GM21723 (cell line): Measurements from ENCODE around the gene INTS11.

Source experiments
- ATAC-seq: cut with Tn5 transposase; IDR thresholded peaks from one replicate; pipeline ENCODE4 v1.9.1; 2021; ENCODE audit warnings: mild to moderate bottlenecking, moderate library complexity; ENCODE audit not compliant: unreplicated experiment

INTS11 gene

DNA sequence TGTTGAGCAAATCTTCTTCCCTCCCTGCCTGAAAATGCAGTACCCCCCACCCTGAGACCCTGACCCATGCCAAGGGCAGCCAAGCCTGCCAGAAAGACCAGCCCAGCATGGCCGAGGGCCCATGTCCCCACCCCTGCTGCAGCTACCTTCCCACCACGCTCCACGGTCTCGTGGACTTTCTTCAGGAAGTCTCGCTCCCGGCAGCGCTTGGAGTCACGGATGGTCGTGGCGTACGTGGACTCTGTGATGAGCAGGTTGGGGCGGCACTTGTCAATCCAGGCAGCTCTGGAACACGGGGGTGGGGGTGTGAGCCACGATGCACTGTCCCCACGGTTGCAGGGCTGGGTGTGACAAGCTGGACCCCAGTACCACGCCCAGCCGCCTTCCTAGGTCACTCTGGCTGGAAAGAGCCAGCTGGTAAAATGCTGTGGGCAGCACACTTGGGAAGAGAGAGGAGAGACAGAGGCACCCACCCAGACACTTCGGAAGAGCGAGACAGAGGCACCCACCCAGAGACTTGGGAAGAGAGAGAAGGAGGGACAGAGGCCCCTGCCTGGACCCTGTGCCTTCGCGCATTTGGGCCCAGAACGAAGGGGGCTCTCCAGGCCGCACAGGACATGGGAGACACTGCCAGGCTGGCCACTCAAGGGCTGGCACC lies 9.7 kb downstream of the INTS11 start:
- ATAC-seq: no peak

DNA sequence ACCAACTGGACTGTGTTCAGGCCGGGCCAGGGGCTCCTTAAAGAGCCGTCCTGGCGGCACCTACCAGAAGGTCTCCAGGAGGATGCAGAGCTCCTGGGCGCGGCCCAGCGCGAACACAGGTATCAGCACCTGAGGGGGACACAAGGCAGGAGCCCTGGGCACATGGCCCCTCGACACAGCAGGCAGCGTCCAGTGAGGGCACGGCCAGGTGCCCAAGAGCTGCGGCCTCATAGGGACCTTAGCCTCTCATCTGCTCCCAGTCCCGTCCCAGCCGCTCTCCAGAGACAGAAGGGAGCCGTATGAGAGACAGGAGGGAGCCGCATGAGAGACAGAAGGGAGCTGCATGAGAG lies 10.2 kb downstream of the INTS11 start:
- no peak for ATAC-seq

DNA sequence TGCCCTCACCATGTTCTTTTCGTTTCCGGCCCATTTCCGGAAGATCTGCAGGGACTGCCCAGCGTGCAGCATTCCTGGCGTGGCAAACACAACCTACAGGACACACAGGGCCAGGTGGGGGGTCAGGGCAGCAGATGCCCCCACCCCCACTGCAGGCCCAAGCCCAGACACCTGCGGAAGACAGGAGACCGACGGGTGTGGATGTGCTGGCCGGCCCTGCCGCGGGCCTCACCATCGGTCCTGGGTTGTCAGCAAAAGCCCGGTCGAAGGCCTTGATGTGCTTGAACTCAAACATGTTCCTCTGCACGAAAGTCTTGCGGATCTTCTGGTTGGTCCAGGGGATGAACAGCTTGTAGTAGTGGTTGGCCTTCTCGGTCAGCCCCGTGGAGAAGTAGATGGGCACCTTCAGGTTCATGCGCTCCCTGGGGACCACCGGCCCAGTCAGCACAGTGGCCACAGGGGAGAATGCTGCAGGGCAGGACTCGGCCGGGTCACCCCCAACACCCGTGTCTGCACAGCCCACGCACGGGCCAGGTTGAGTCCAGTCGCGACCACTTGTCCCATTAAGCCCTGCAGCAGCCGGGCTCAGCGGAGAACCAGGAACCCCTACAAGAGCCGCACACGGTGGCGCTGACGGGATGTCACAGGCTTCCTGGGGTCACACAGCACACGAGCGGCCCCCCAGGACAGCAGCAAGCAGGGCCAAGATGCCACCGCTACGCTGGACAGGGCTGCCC lies 10.8 kb downstream of the INTS11 start:
- ATAC-seq: no peak

DNA sequence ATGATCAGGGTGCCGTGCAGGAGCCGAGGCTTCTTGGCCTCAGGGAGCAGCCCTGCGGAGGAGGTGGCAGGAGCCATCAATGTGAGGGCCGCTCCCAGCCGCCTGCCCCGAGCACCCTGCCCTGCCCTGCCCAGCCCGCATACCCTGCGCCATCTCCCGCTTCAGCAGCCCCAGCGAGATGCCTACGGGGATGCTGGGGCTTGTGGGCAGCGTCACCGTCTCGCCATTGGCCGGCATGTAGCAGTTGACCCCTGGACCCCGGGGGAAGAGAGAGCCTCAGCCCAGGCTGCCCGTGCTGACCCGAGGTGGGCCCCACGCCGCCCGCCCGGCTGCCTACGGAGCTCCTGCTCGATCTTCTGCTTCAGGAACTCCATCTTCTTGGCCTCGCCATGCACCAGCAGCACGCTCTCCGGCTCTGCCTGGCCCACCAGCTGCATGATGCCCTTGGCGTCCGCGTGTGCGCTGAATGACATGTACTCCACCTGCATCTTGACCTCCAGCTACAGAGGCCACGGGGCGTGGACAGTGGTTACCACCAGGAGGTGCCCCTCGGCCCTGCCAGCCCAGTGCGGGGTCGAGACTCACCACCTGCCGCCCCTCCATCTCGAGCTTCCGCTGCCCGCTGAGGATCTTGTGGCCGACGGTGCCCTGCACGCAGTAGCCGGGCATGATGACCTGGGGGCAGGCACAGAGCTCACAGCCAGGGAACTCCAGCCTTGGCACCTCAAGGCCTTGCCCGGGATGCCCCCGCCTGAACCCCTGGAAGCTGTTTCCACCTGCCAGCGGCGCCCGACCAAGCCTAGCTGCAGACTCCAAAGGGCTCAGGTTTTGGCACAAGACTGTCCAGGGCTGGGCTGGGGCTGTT lies 11.8 kb downstream of the INTS11 start:
- no peak for ATAC-seq

DNA sequence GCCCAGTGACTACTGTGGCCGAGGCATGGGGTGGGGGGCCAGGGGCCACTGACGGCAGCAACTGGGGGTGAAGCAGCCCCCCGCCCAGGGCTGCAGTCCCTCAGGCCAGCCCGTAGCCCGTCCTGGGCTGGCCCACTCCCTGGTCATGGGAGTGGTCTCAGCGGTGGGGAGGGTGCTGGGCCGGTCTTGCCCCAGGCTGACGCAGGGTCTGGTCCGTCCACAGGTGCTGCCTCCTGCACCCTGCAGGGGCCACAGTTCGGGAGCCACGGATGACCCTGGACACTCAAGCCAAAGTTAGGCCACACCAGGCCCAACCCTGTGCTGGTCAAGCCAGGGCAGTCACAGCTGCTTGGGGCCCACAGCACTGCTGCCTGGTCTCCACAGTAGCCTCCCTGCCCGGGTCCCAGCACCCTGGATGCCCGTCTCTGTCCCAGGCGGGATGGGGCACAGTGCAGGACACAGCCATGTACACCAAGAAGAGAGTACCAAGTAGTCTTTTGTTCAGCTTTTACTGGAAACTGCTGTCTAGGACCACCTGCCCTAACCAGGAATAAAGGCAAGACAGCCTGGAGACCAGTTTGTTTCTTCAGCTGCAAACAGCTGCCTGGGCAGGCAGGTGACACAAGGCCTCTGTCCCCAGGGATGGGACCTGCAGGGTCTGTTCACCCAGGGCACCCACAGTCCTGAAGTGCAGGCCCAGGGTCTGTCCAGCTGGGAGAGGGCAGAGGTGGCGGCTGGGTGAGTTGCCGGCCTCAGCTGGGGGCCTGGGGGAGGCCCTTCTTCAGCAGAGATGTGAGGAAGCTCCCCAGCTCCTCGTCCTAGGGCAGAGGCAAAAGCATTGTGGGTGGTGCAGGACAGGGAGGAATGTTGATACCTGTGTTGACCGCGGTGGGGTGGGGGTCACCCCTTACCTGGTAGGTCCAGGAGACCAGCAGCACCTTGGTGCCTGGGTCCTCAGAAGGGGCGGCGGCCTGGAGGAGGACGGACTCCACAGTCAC lies 13.1 kb downstream of the INTS11 start:
- no peak for ATAC-seq

DNA sequence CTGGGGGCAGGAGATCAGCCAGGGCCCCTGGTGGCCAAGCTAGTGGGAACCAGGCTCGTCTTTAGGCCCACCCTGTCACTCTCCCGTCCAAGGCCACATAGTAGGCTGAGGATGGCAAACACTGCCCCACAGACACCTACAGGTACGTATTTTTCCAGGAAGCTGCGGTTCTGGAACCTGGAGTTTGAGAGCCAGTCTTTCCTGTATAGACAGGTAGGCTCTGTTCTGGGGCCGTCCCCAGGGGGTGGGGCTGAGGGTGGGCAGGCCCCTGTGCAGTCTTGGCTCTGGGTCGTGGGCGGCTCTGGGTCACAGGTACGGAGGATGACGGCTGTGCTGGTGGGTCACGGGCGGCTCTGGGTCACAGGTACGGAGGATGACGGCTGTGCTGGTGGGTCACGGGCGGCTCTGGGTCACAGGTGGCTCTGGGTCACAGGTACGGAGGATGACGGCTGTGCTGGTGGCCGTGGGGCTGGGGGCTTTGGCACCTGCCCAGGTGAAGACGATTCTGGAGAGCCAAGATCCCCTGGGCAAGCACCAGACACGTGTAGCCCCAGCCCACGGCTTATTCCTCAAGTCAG lies 13.9 kb downstream of the INTS11 start:
- ATAC-seq: no peak

DNA sequence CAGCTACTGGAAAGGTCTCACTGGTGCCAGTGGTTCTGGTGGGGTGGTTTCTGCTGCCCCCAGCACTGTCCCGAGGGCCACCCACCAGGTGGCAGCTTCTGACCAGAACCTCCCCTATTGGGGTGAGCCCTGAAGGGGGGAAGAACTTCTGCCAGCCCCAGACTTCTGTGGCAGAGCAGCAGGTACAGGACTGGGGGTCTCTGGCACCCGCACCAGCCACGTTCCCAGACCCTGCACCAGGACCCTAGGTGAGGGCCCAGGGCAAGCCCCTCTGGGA lies 14.4 kb downstream of the INTS11 start:
- no peak for ATAC-seq

DNA sequence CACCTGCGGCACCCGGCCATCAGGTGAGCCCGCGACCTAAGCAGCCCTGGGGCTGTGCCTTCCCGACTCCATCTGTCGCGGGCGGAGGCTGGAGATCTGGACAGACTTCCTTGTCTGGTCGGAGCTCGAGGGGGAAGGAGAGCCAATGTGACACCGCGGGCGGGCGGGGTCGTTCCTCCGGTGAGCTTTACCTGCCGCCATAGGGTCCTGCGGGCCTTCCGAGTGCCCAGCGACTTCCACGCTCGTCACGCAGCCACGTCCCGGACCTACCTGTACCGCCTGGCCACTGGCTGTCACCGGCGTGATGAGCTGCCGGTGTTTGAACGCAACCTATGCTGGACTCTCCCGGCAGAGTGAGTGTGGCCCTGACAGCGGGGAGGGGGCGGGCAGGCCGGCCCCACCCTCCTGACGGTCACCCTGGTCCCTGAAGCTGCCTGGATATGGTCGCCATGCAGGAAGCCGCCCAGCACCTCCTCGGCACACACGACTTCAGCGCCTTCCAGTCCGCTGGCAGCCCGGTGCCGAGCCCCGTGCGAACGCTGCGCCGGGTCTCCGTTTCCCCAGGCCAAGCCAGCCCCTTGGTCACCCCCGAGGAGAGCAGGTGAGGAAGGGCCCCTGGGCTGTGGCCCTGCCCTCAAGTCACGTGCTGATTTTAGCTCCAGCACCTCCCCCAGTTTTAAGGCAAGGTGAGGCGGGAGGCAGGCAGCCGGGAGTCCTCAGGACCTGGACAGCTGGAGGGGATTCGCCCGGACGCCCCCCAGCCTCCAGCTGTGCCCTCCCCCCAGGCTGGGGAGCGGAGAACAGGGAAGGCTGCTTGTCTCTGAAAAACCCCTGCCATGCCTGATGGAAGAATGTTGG lies 15.0 kb downstream of the INTS11 start:
- ATAC-seq: no peak

DNA sequence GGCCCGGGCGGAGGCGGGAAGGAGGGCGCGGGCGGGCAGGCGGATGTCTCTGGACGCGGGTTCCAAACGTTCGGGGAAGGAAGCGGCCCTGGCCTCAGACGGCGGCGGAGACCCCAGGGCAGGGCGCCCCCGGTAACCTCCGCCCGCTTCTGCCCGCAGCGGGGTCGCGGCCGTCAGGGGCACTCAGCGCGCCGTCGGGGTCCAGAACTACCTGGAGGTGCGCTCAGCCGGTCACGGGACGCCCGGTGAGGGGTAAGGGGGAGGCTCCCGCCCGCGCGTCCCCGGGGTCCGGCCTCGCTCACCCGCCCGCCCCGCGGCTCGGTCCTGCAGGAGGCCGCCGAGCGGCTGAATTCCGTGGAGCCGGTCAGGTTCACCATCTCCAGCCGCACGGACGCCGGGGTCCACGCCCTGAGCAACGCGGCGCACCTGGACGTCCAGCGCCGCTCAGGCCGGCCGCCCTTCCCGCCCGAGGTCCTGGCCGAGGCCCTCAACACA lies 15.7 kb downstream of the INTS11 start:
- ATAC-seq: no peak

DNA sequence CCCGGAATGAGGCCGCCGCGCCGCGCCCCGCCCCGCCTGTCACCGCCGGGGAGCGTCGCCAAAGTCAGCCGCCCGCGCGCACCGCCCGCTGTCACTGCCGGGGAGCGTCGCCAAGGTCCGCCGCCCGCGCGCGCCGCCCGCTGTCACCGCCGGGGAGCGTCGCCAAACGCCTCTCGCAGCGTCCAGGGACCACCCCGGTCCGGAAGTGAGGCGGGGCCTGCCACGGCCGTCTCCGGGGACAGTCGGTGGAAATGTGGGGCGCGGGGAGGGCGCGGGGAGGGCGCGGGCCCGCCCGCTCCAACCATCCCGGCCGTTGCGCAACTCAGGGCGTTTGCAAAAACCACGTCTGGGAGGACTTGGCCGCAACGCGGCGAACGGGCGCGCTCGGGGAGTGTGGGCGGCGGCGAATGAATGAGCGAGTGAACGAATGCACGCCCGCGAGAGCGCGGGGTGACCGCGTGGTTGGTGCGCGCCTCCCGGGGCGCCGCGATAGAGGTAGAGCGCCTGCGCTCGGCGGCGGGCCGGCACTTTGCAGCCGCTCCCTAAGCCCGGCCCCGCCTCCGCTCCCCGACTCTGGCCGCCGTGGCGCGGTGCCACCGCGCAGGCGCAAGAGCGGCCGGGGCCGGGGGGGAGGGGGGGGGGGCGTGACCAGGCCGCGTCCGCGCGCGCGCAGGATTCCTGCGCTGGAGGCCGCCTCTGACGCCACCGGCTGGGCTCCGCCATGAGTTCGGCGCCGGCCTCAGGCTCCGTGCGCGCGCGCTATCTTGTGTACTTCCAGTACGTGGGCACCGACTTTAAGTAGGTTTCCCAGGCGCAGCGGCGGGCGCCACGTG lies 16.3 kb downstream of the INTS11 start, which contains the start of the genes ACAP3 and PUSL1:
ACAP3 (minus strand) TSS at position 8 of the 833 bp plus-strand sequence. CDS start 115 bp downstream, outside the sequence.
PUSL1 (plus strand) TSS at position 675 of the 833 bp plus-strand sequence; CDS start at position 722, 47 bp downstream.
- peak; percentile 61 for ATAC-seq

DNA sequence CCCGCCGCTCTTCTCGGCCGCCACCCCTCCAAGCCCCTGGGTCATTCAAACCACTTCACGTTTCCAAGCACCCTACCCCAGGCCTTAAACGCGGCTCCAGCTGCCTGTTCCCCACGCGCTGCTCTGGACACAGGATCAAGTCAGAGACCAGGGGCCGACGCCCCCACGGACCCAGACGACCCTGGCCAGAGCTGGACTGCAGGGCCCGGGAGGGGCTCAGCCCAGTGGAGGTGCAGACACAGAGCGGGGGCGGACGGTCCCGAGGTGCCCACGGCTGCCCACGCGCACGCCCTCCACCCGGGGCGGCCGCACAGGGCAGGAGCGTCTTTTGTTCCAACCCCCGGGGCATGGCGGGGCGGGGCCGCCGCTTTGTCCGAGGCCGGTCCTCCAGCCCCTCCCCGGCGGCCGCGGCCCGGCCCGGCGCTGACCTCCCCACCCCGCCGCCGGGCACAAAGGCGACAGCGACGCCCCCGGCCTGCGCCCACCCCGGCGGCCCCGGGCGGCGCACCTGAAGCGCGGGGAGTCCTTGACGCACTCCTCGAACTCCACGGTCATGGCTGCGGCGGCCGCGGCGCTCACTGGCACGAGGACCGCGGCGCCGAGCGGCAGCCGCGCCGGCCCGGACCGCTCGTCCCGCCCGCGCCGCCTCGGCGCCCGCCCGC lies 17.1 kb downstream of the INTS11 start:
- peak; percentile 1 for ATAC-seq

DNA sequence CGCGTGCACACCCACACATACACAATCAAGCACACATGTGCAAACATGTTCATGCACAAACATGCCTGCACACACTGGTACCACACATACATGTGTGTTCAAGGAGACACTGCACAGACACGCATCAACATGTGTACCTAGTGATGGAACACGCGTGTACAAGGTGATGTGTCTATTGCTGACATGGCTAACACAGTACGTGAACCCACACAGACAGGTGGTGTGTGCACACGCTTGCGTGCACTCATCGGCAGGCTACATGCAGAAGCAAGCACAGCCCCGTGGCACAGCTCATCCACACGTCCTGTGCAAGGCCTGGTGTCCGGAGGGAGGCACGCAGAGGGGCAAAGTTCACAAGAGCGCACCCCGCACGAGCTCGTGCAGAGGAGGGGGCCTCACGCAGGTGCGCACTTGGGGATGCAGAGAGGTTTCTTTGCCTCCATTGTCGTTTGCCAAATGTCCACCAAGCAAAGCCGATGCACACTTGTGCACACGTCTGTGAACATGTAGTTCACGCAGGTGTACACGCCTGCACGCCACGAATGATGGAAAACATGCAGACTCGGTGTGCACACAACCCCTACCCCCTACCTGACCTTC lies 17.7 kb downstream of the INTS11 start:
- ATAC-seq: no peak

DNA sequence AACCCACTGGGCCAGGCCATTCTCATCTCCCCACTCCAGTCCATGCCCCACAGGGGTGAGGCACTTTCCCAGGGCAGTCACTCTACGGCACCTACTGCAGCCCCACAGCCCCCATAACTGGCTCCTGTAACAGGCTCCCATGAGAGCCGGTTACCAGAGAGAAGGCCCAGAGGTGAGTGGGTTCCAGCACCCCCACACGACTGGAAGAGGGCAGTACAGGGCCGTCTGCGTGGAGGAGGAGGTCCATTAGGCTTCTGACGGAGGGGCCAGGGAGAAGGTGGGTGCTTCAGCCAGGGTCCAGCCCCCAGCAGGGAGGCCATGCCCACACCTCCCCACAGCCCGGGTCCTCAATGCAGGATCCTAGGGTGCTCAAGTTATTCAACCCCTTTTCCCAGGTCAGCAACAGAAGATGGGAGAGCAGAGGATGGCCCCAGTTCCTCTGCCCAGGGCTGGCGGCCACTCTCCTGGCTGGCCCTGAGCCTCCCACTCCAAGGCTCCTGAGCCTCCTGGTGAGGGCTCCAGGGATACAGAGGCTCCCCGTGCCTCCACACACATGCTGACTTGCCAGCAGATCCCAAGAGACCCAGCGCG lies 18.3 kb downstream of the INTS11 start:
- ATAC-seq: no peak

DNA sequence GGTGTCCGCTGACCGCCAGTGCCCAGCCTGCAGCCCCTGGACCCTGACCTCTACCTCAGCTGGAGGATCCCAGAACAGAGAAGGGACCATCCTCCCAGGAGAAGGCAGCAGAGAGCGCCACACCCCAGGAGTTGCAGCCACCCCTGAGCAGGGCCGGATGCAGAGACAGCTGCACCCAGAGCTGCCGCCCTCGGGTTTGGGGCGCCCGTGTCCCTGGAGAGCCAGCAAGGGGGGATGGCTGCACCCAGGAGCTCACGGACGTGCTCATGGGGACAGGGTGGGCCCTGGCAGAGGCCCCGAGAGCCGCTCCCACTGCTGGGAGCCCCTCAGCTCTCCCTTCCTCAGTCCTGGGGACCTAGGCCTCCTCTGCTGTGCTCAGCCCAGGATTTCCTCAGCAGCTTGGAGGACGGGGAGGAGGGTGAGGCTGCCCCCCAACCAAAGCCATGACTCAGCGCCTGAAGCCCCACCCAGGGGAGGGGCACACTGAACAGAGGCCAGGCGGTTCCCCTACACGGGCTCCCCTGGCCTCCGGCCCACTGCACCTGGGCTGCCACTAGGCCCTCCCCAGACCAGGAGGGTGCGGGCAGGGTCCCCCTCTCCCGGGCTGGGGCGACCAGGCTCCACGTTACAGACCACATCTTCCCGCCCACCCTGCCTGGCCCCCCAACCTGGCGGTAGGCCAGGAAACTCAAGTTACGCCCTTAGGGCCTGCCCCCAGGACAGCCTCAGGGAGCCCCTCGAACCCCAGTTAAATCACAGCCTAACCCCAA lies 19.0 kb downstream of the INTS11 start:
- ATAC-seq: no peak

DNA sequence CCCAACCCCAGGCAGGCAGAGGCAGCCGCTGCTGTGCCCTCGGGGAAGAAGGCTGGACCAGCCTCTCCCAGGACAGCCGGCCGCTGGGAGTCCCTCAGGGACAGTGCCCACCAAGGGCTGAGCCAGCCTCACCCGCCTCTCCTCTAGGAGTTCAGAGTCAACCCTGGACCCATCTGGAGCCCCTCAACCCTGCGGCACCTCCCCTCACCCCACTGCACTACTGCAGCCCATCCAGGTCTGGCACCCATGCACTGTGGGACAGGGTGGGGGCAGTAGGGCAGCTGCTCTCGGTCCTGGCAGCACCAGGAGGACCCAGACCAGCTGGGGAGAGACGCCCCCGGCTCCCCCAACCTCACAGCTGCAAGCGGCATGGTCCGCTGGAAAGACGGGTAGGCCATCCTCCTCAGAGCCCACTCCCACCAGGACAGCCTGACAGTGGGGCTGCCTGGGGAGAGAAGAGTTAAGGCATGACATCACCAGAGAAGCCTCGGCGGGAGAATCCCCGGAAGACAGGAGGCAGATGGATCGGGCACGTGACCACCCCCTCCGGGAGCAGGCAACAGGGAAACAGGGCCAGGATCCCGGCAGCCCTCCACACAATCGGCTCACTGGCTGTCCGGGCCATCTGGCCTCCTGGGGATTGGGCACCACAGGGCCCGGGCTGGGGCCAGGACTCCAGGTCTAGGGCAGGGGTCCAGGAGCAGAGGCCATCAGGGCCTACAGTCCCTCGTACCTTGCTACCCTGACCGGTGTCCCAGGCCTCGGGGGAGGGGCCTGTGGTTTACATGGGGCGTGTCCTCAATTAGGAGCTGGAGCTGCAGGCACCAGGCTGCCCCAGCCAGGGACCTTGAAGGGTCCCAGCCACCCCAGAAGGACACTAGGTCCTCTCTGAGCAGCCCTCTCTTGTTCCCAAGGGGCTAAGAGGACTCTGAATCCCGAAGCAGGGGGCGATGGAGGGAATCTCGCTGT lies 19.8 kb downstream of the INTS11 start:
- ATAC-seq: no peak
